ENCODE measurements around the gene DNMBP. TPM values are rescaled to one million over a fixed set of nuclear protein-coding genes. Genes with fewer than 3 reads are reported as not detected.
"Not testable (repeated sequence)": the region's sequence is repeated elsewhere in the genome, so short reads cannot be mapped to it uniquely, and the experiment has no call there.

The DNMBP gene
- total RNA-seq, 4 donors from 2014 or later = 21.6 to 28.8 (median 24.6) TPM

DNA sequence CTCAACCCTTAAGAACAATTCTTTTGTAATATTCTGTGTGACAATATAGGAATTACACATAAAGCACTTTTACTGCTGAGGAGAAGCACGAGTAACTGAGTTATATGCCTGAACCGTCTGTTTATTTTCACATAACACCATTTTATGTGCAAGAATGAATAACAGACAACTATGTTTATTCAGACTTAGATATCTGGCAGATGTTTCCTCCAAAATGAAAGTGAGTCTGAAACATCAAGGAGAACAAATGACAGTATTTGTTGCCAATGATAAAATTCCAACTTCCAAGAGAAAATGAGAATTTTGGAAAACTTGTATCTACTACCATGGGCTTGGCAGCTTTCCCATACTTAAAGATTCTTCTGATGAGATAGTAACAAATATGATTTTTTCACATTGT, 51.4 kb downstream of the DNMBP start:
- Histone ChIP-seq H3K27ac (no peak overlapping the region), H3K4me1 (peaks cover 0 to 26% (median 0%) of the 10 kb centered on the region in 4 donors), H3K4me3 (no peak overlapping the region), H3K9me3 (no peaks in the 10 kb centered on the region), H3K27me3 (no peaks in the 10 kb centered on the region), H3K36me3 (peaks cover 0 to 39% (median 9%) of the 10 kb centered on the region in 3 donors)
- no peak for TF ChIP-seq EP300 (IDR thresholded peaks at IDR 0.05)
- no peak for TF ChIP-seq CTCF (IDR thresholded peaks at IDR 0.05)
- 44 to 49% methylated on average over 2 of the region's 2 CpGs for WGBS, 2 donors
- DNase-seq (ENCODE audit: low spot score in 2 of 2) = no peak

- H3K27me3 ChIP-seq; DNase-seq (ENCODE audit: low spot score in 2 of 2); H3K27ac ChIP-seq; H3K4me3 ChIP-seq: not testable (repeated sequence)
- Histone ChIP-seq H3K36me3 (peaks cover 0 to 73% (median 9%) of the 10 kb centered on the region in 3 donors), H3K9me3 (peaks cover 0 to 20% (median 0%) of the 10 kb centered on the region in 4 donors), H3K4me1 (peaks cover 0 to 23% (median 0%) of the 10 kb centered on the region in 4 donors)
- WGBS, 2 donors = 88 to 95% methylated on average over 3 of the region's 3 CpGs
These were observed 56.2 kb downstream of the DNMBP start for GRCh38 chr10:99953510-99953909.

- Histone ChIP-seq H3K27me3 (no peaks in the 10 kb centered on the region), H3K27ac (no peak overlapping the region), H3K4me1 (peaks cover 0 to 16% (median 0%) of the 10 kb centered on the region in 4 donors), H3K4me3 (no peak overlapping the region), H3K9me3 (peaks cover 0 to 20% (median 0%) of the 10 kb centered on the region in 4 donors), H3K36me3 (peaks cover 0 to 73% (median 9%) of the 10 kb centered on the region in 3 donors)
- no peak for DNase-seq (ENCODE audit: low spot score in 2 of 2)
- no peak for TF ChIP-seq EP300 (IDR thresholded peaks at IDR 0.05)
- no peak for TF ChIP-seq POLR2A (IDR thresholded peaks at IDR 0.05)
- TF ChIP-seq CTCF (IDR thresholded peaks at IDR 0.05) = no peak
- WGBS, 2 donors = 88 to 90% methylated on average over 2 of the region's 2 CpGs
These were observed 56.9 kb downstream of the DNMBP start for GRCh38 chr10:99952799-99953198.

DNA sequence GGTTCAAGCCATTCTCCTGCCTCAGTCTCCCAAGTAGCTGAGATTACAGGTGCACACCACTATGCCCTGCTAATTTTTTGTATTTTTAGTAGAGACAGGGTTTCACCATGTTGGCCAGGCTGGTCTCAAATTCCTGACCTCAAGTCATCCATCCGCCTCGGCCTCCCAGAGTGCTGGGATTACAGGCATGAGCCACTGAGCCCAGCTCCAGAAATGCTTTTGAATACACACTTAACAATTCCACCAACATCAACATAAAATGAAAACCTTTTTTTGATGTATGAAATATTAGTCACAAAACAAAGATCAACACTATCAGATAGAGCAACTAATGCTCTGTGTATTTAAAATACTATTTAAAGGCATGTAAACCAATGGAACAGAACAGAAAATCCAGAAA, 63.7 kb downstream of the DNMBP start:
- H3K4me3 ChIP-seq; H3K27ac ChIP-seq; DNase-seq (ENCODE audit: low spot score in 2 of 2); H3K27me3 ChIP-seq: not testable (repeated sequence)
- H3K4me1 ChIP-seq = peaks cover 0 to 27% (median 2%) of the 10 kb centered on the region in 4 donors
- 74 to 76% methylated on average over 2 of the region's 2 CpGs for WGBS, 2 donors
- peaks cover 0 to 12% (median 0%) of the 10 kb centered on the region in 3 donors for H3K36me3 ChIP-seq
- peaks cover 0 to 13% (median 0%) of the 10 kb centered on the region in 4 donors for H3K9me3 ChIP-seq

DNA sequence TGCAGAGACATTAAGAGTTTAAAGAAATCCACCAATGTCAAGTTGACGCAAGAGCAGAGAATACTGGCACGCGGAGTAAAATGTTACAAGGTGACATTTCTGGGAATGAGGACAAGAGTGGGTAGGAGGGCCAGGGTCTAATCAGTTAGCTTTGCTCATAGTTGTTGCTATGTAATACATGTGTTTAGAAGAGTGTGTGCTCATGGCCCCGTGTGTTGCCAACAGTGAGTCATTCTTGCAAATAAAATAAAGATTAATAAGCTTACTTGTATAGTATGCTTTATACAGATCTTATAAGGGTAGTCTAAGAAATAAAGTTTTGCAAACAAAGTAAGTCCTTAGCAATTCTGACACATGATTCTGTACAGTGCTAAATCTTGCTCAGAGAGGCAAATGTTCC, 64.5 kb downstream of the DNMBP start:
- 55 to 67% methylated on average over 4 of the region's 4 CpGs for WGBS, 2 donors
- H3K9me3 ChIP-seq = peaks cover 0 to 5% (median 0%) of the 10 kb centered on the region in 4 donors
- H3K27me3 ChIP-seq = no peaks in the 10 kb centered on the region
- H3K36me3 ChIP-seq = peaks cover 0 to 12% (median 0%) of the 10 kb centered on the region in 3 donors
- H3K4me1 ChIP-seq = peaks cover 0 to 27% (median 2%) of the 10 kb centered on the region in 4 donors
- no peak for DNase-seq (ENCODE audit: low spot score in 2 of 2)
- H3K4me3 ChIP-seq = no peak overlapping the region
- peak overlapping the region in 2 of 4 donors; percentile 5 to 12 for H3K27ac ChIP-seq
- TF ChIP-seq CTCF (IDR thresholded peaks at IDR 0.05) (no peak), POLR2A (IDR thresholded peaks at IDR 0.05) (no peak), EP300 (IDR thresholded peaks at IDR 0.05) (no peak)

- no peak for DNase-seq (ENCODE audit: low spot score in 2 of 2)
- Histone ChIP-seq H3K36me3 (peaks cover 0 to 9% (median 0%) of the 10 kb centered on the region in 3 donors), H3K27ac (peak overlapping the region in 2 of 4 donors; percentile 5 to 12), H3K4me1 (peaks cover 0 to 27% (median 2%) of the 10 kb centered on the region in 4 donors), H3K9me3 (peaks cover 0 to under 1% (median 0%) of the 10 kb centered on the region in 4 donors), H3K27me3 (no peaks in the 10 kb centered on the region), H3K4me3 (no peak overlapping the region)
- TF ChIP-seq POLR2A (IDR thresholded peaks at IDR 0.05) (no peak), EP300 (IDR thresholded peaks at IDR 0.05) (no peak), CTCF (IDR thresholded peaks at IDR 0.05) (no peak)
- WGBS, 2 donors = 92% methylated on average over 2 of the region's 2 CpGs
These were observed 64.9 kb downstream of the DNMBP start for GRCh38 chr10:99944860-99945259.

All from tibial nerve (tissue), 4 donors.